ENCODE data around the gene NRG4. TPM values are rescaled to one million over a fixed set of nuclear protein-coding genes. Genes with fewer than 3 reads are reported as not detected.

The NRG4 gene
- total and polyA plus RNA-seq, 9 donors = 0.05 to 9.0 (median 0.44) TPM; not detected in 1

GRCh38 chr15:75966073-75966472, 46.2 kb downstream of the NRG4 start:
- WGBS, 3 donors = 38 to 57% (median 39%) methylated on average over 2 of the region's 2 CpGs
- Histone ChIP-seq H3K4me1 (ENCODE audit: insufficient read depth) (no peaks in the 10 kb centered on the region), H3K4me3 (no peak overlapping the region), H3K36me3 (no peaks in the 10 kb centered on the region), H3K27me3 (no peaks in the 10 kb centered on the region), H3K9me3 (no peaks in the 10 kb centered on the region), H3K27ac (no peak overlapping the region)
- DNase-seq = no peak
- intact Hi-C loops (cut with DNase I) = no loop called here
- TF ChIP-seq POLR2A (IDR thresholded peaks at IDR 0.05) (no peak), EP300 (IDR thresholded peaks at IDR 0.05) (no peak), CTCF (IDR thresholded peaks at IDR 0.05) (no peak)

DNA sequence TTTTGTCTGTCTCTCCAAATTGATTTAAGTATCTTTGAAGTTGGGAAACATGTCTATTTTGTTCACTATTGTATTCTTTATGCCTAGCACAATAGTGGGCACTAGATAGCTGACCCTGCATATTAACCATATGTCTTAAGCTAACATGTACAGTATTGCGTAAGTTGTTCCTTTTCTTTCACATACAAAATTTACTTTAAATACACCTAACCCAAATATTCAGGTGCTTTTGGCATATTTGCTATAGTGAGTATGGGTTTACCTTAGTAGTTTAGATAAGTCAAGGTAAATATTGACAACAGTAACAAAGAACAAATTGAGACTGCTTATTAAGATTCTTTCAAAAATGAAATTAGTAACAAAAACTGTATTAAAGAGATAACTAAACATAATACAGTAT, 50.9 kb downstream of the NRG4 start:
- H3K4me1 ChIP-seq (ENCODE audit: insufficient read depth) = no peaks in the 10 kb centered on the region
- no peak overlapping the region for H3K4me3 ChIP-seq
- H3K27ac ChIP-seq = no peak overlapping the region
- no peaks in the 10 kb centered on the region for H3K27me3 ChIP-seq
- 96 to 100% (median 98%) methylated on average over 1 of the region's 1 CpG for WGBS, 3 donors
- intact Hi-C loops (cut with DNase I) = no loop called here
- TF ChIP-seq POLR2A (IDR thresholded peaks at IDR 0.05) (no peak), EP300 (IDR thresholded peaks at IDR 0.05) (no peak), CTCF (IDR thresholded peaks at IDR 0.05) (no peak)
- DNase-seq = no peak
- H3K9me3 ChIP-seq = no peaks in the 10 kb centered on the region
- no peaks in the 10 kb centered on the region for H3K36me3 ChIP-seq

GRCh38 chr15:75955720-75956119, 56.5 kb downstream of the NRG4 start:
- no peak for TF ChIP-seq POLR2A (IDR thresholded peaks at IDR 0.05)
- no peak for TF ChIP-seq EP300 (IDR thresholded peaks at IDR 0.05)
- no peak for TF ChIP-seq CTCF (IDR thresholded peaks at IDR 0.05)

GRCh38 chr15:75952525-75952924, 59.7 kb downstream of the NRG4 start:
- intact Hi-C loops (cut with DNase I) = no loop called here
- Histone ChIP-seq H3K27ac (no peak overlapping the region), H3K9me3 (no peaks in the 10 kb centered on the region), H3K27me3 (no peaks in the 10 kb centered on the region), H3K4me3 (no peak overlapping the region), H3K36me3 (no peaks in the 10 kb centered on the region), H3K4me1 (ENCODE audit: insufficient read depth) (no peaks in the 10 kb centered on the region)
- TF ChIP-seq CTCF (IDR thresholded peaks at IDR 0.05) (no peak), POLR2A (IDR thresholded peaks at IDR 0.05) (no peak), EP300 (IDR thresholded peaks at IDR 0.05) (no peak)
- WGBS, 3 donors = 87 to 97% (median 90%) methylated on average over 4 of the region's 4 CpGs
- no peak for DNase-seq

More at GRCh38 chr15:75955720-75956119, 56.5 kb downstream of the NRG4 start:
- H3K27ac ChIP-seq = no peak overlapping the region
- H3K9me3 ChIP-seq = no peaks in the 10 kb centered on the region
- H3K27me3 ChIP-seq = no peaks in the 10 kb centered on the region
- 49 to 60% (median 59%) methylated on average over 1 of the region's 1 CpG for WGBS, 3 donors
- no peak overlapping the region for H3K4me3 ChIP-seq
- no peaks in the 10 kb centered on the region for H3K36me3 ChIP-seq
- no peaks in the 10 kb centered on the region for H3K4me1 ChIP-seq (ENCODE audit: insufficient read depth)
- intact Hi-C loops (cut with DNase I) = no loop called here
- no peak for DNase-seq

Data from ovary (tissue), 9 donors.